22Rv1 (cell line): ENCODE measurements around the gene SRI.

Experiments used
- CTCF ChIP-seq: fragments of 450-650 bp; IDR thresholded peaks from 2 replicates; pipeline ENCODE4 v1.5.1; 2017; ENCODE audit warnings: mild to moderate bottlenecking
- ZFX ChIP-seq: fragments of 450-650 bp; IDR thresholded peaks from 2 replicates; pipeline ENCODE4 v1.6.1; 2017; ENCODE audit warnings: antibody characterized with exemption, borderline replicate concordance

GRCh38 chr7:88244258-88244657, 24.4 kb upstream of the SRI start:
- TF ChIP-seq CTCF, result no peak
- TF ChIP-seq ZFX, result no peak
